ENCODE measurements around the gene IL22RA1.

- TF ChIP-seq, protein P1, sequence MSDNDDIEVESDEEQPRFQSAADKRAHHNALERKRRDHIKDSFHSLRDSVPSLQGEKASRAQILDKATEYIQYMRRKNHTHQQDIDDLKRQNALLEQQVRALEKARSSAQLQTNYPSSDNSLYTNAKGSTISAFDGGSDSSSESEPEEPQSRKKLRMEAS (CRISPR knock-in tag; IDR thresholded peaks at IDR 0.05): no peak
- no peak for TF ChIP-seq CREM (CRISPR knock-in tag; IDR thresholded peaks at IDR 0.05)
- TF ChIP-seq CTCF (IDR thresholded peaks at IDR 0.05): no peak
- no peak for TF ChIP-seq ELF4 (CRISPR knock-in tag; IDR thresholded peaks at IDR 0.05; ENCODE audit: low read depth)
- no peak for TF ChIP-seq NFYB (CRISPR knock-in tag; conservative IDR thresholded peaks at IDR 0.05; ENCODE audit: low read depth)
- no peak for TF ChIP-seq KAT7 (CRISPR knock-in tag; IDR thresholded peaks at IDR 0.05; ENCODE audit: borderline replicate concordance)
- TF ChIP-seq, protein P2, sequence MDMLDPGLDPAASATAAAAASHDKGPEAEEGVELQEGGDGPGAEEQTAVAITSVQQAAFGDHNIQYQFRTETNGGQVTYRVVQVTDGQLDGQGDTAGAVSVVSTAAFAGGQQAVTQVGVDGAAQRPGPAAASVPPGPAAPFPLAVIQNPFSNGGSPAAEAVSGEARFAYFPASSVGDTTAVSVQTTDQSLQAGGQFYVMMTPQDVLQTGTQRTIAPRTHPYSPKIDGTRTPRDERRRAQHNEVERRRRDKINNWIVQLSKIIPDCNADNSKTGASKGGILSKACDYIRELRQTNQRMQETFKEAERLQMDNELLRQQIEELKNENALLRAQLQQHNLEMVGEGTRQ (CRISPR knock-in tag; IDR thresholded peaks at IDR 0.05): no peak
- no peak for TF ChIP-seq ZNF232 (CRISPR knock-in tag; IDR thresholded peaks at IDR 0.05)
- no peak for TF ChIP-seq RELA (CRISPR knock-in tag; IDR thresholded peaks at IDR 0.05; ENCODE audit: borderline replicate concordance)
- no peak for TF ChIP-seq TEAD4 (CRISPR knock-in tag; IDR thresholded peaks at IDR 0.05)
- TF ChIP-seq USF1 (CRISPR knock-in tag; IDR thresholded peaks at IDR 0.05): no peak
These were observed 13.8 kb upstream of the IL22RA1 start for GRCh38 chr1:24156542-24157260.
